ENCODE results near the gene SCN5A.

GRCh38 chr3:38599886-38600285, 49.6 kb downstream of the SCN5A start:
- TF ChIP-seq CTCF (IDR thresholded peaks at IDR 0.05) (no peak), POLR2A (IDR thresholded peaks at IDR 0.05) (no peak), EP300 (IDR thresholded peaks at IDR 0.05) (no peak)
